Measurements from ENCODE around the gene B3GNT5.

The B3GNT5 gene

DNA sequence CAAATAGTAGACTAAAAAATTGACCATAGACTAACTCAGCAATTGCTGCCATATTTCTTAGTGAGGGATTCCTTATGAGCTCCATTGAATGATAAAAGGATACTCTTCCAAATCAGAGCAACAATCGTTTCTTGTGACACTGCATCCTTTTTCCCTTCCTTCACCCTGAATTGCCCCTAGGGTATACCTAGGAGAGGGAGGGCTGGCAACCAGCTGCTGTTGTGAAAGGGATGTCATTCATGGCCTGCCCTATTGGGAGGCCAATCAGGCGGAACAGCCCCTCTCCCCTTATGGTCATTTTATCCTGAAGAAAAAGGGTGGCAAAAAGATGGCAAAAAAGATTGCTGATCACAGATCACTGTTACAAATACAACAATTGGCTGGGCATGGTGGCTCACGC, 26.3 kb downstream of the B3GNT5 start:
- H3K36me3 ChIP-seq (ENCODE audit: control insufficient read depth in 2 of 2, insufficient read depth in 1 of 2, low read length in 2 of 2): no peaks in the 10 kb centered on the region
- H3K4me3 ChIP-seq (ENCODE audit: low read depth, low read length): no peak overlapping the region
- H3K4me1 ChIP-seq (ENCODE audit: control insufficient read depth, insufficient read depth, low read length): no peaks in the 10 kb centered on the region
- TF ChIP-seq ZFP69B (tag by site-specific recombination; IDR thresholded peaks at IDR 0.05): no peak
- TF ChIP-seq ELK4 (IDR thresholded peaks at IDR 0.05; ENCODE audit: borderline replicate concordance, low read depth, low read length): no peak
- no peak for TF ChIP-seq ZNF423 (tag by site-specific recombination; IDR thresholded peaks at IDR 0.05)
- no peak for TF ChIP-seq PATZ1 (tag by site-specific recombination; IDR thresholded peaks at IDR 0.05)
- TF ChIP-seq ZNF837 (tag by site-specific recombination; IDR thresholded peaks at IDR 0.05): no peak
- no peak for TF ChIP-seq PRDM1 (tag by site-specific recombination; IDR thresholded peaks at IDR 0.05)
- no peak for TF ChIP-seq ZNF521 (tag by site-specific recombination; IDR thresholded peaks at IDR 0.05)
- TF ChIP-seq FEZF1 (tag by site-specific recombination; IDR thresholded peaks at IDR 0.05): no peak
- no peak for TF ChIP-seq ZNF585B (tag by site-specific recombination; IDR thresholded peaks at IDR 0.05)
- no peak for TF ChIP-seq ZNF169 (tag by site-specific recombination; IDR thresholded peaks at IDR 0.05)
- no peak for TF ChIP-seq ZFP41 (tag by site-specific recombination; IDR thresholded peaks at IDR 0.05; ENCODE audit: borderline replicate concordance)
- no peak for TF ChIP-seq ZNF600 (tag by site-specific recombination; IDR thresholded peaks at IDR 0.05)
- TF ChIP-seq REPIN1 (tag by site-specific recombination; IDR thresholded peaks at IDR 0.05; ENCODE audit: low read depth): no peak
- H3K9me3 ChIP-seq (ENCODE audit: control insufficient read depth, insufficient read depth, low read depth, low read length): no peaks in the 10 kb centered on the region
- H3K27ac ChIP-seq (ENCODE audit: extremely low read depth, low read depth, low read length): no peak overlapping the region
- ChIA-PET POLR2A (no interaction called here), CTCF (no interaction called here)

- CTCF ChIA-PET: no interaction called here
Observed at GRCh38 chr3:183281126-183281797, 28.2 kb downstream of the B3GNT5 start.

More at GRCh38 chr3:183281126-183281797, 28.2 kb downstream of the B3GNT5 start:
- H3K4me1 ChIP-seq (ENCODE audit: control insufficient read depth, insufficient read depth, low read length): peaks cover 8% of the 10 kb centered on the region; the same call in 1 of the 2 replicates
- no peaks in the 10 kb centered on the region for H3K9me3 ChIP-seq (ENCODE audit: control insufficient read depth, insufficient read depth, low read depth, low read length)
- POLR2A ChIA-PET: no interaction called here
- no peaks in the 10 kb centered on the region for H3K36me3 ChIP-seq (ENCODE audit: control insufficient read depth in 2 of 2, insufficient read depth in 1 of 2, low read length in 2 of 2)
- no peak overlapping the region for H3K4me3 ChIP-seq (ENCODE audit: low read depth, low read length)
- H3K27ac ChIP-seq (ENCODE audit: extremely low read depth, low read depth, low read length): no peak overlapping the region
- TF ChIP-seq MZF1 (tag by site-specific recombination; IDR thresholded peaks at IDR 0.05; ENCODE audit: borderline replicate concordance): no peak
- no peak for TF ChIP-seq ZNF549 (tag by site-specific recombination; IDR thresholded peaks at IDR 0.05)
- TF ChIP-seq ZNF529 (tag by site-specific recombination; IDR thresholded peaks at IDR 0.05; ENCODE audit: insufficient replicate concordance): no peak
- TF ChIP-seq SALL2 (tag by site-specific recombination; IDR thresholded peaks at IDR 0.05; ENCODE audit: borderline replicate concordance): no peak
- TF ChIP-seq ZSCAN23 (tag by site-specific recombination; IDR thresholded peaks at IDR 0.05): no peak
- no peak for TF ChIP-seq HOXD13 (CRISPR knock-in tag; IDR thresholded peaks at IDR 0.05; ENCODE audit: borderline replicate concordance)
- TF ChIP-seq ZNF623 (tag by site-specific recombination; IDR thresholded peaks at IDR 0.05): no peak
- no peak for TF ChIP-seq GLIS2 (tag by site-specific recombination; IDR thresholded peaks at IDR 0.05)
- no peak for TF ChIP-seq ZNF548 (tag by site-specific recombination; IDR thresholded peaks at IDR 0.05)
- TF ChIP-seq TRIM28 (IDR thresholded peaks at IDR 0.05; ENCODE audit: borderline replicate concordance, low read length): no peak
- TF ChIP-seq, protein P1, sequence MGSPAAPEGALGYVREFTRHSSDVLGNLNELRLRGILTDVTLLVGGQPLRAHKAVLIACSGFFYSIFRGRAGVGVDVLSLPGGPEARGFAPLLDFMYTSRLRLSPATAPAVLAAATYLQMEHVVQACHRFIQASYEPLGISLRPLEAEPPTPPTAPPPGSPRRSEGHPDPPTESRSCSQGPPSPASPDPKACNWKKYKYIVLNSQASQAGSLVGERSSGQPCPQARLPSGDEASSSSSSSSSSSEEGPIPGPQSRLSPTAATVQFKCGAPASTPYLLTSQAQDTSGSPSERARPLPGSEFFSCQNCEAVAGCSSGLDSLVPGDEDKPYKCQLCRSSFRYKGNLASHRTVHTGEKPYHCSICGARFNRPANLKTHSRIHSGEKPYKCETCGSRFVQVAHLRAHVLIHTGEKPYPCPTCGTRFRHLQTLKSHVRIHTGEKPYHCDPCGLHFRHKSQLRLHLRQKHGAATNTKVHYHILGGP (tag by site-specific recombination; IDR thresholded peaks at IDR 0.05): no peak
- no peak for TF ChIP-seq ZNF202 (tag by site-specific recombination; IDR thresholded peaks at IDR 0.05; ENCODE audit: borderline replicate concordance)
- TF ChIP-seq ZNF654 (tag by site-specific recombination; IDR thresholded peaks at IDR 0.05; ENCODE audit: low read depth): no peak

Data from HEK293 (cell line).